DND-41 (cell line): Measurements from ENCODE around the gene DENND10.

ENCODE experiments used
- EZH2 ChIP-seq: IDR thresholded peaks from 3 replicates; pipeline ENCODE4 v1.6.1; 2012; ENCODE audit warnings: borderline replicate concordance, low read depth, mild to moderate bottlenecking, moderate library complexity, low read length, inconsistent platforms; ENCODE audit not compliant: severe bottlenecking
- TF ChIP-seq, protein P1 (sequence below): IDR thresholded peaks from 2 replicates; pipeline ENCODE4 v1.5.1; 2012; ENCODE audit warnings: borderline replicate concordance, low read length, moderate library complexity, mild to moderate bottlenecking; ENCODE audit not compliant: poor library complexity, severe bottlenecking; ENCODE audit errors: extremely low read depth

DNA sequence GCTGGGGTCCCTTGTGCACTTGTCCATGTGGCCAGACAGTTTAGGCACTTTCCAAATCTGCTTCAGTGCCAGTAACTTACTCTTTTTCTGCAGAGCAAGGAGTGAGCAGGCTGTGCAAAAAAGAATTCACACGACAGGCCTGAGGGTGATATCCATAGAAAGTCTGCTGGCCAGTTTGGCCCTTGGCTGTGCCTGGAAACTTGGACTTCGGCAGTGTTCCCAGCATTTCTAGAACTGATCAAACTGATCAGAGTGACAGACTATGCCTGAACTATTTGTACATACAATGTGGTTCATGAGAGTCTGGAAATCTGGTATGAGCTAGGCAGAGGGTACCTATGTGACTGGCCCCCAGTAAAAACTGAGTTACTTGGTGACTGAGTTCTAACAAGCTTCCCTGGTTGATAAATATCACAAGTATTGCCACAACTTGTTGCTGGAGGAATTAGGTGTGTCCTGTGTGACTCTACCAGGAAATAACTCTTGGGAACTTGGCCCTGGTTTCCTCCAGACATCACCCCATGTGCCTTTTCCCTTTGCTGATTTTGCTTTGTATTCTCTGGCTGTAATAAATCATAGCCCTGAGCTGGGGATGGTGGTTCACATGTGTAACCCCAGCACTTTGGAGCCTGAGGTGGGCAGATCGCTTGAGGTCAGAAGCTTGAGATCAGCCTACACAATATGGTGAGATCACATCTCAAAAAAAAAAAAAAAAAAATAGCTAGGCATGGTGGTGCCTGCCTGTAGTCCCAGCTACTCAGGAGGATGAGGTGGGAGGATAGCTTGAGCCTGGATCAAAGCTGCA, 3.3 kb upstream of the DENND10 start:
- TF ChIP-seq, protein P1, sequence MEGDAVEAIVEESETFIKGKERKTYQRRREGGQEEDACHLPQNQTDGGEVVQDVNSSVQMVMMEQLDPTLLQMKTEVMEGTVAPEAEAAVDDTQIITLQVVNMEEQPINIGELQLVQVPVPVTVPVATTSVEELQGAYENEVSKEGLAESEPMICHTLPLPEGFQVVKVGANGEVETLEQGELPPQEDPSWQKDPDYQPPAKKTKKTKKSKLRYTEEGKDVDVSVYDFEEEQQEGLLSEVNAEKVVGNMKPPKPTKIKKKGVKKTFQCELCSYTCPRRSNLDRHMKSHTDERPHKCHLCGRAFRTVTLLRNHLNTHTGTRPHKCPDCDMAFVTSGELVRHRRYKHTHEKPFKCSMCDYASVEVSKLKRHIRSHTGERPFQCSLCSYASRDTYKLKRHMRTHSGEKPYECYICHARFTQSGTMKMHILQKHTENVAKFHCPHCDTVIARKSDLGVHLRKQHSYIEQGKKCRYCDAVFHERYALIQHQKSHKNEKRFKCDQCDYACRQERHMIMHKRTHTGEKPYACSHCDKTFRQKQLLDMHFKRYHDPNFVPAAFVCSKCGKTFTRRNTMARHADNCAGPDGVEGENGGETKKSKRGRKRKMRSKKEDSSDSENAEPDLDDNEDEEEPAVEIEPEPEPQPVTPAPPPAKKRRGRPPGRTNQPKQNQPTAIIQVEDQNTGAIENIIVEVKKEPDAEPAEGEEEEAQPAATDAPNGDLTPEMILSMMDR, result no peak
- TF ChIP-seq EZH2, result no peak
